ENCODE results near the gene FGF1.

The FGF1 gene

DNA sequence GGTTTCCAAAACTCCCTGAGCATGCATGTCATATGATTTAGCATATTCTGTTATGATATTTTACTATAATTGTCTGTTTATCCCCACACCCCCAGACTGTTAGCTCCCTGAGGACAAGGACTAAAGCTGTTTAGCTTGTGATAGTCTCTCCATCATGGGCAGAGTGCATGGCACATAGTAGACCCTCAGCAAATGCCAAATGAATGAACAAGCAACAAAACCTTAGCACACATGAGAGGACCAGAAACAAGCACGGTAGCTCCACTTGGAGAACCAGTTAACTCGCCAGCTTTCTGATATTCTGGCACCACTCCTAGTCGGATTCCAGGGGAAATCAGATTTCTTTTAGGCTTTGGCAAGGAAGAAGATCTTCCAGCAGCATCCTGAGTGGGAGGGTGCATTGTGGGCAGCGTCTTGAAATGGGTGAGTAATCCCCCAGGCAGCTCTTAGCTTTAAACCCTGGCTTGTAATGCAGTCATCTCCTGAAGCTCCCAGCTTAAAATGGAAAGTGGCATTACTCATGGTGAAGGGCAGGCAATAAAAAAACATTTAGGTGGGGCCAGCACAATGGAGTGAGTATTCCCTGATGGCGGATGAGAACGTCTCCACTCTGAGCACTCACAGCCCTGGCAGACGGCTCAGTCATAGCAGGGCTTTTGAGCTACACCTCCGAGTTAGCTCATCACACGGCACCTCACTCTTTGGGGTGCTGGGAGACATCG, 41.1 kb downstream of the FGF1 start:
- ATAC-seq: no peak
- no peak for DNase-seq
- H3K4me3 Mint-ChIP-seq: no peak overlapping the region
- no peak overlapping the region for H3K27ac Mint-ChIP-seq
- no peaks in the 10 kb centered on the region for H3K4me1 Mint-ChIP-seq
- H3K9me3 Mint-ChIP-seq: no peaks in the 10 kb centered on the region
- H3K27me3 Mint-ChIP-seq: peaks cover 15% of the 10 kb centered on the region

DNA sequence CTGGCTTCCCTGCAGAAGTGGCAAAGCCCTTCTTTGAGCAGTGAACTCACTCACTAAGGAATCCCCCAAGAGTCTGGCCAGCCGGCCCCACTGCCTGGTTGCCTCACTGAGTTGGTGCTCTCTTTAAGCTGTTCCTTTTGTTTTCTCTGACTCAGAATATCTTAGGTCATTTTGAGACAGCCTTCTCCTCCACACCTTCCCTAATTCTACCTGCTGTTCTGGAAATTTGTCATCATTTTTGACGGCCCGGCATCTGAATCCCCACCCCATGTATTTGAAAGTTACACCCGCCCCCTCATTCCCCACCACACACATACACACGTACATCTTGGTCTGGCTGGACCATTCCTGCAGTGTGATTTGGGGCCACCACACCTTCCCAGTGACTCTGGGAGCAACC, 41.8 kb downstream of the FGF1 start:
- no peak overlapping the region for H3K4me3 Mint-ChIP-seq
- H3K9me3 Mint-ChIP-seq: no peaks in the 10 kb centered on the region
- no peaks in the 10 kb centered on the region for H3K4me1 Mint-ChIP-seq
- no peak for ATAC-seq
- DNase-seq: no peak
- no peak overlapping the region for H3K27ac Mint-ChIP-seq
- H3K27me3 Mint-ChIP-seq: peaks cover 15% of the 10 kb centered on the region

DNA sequence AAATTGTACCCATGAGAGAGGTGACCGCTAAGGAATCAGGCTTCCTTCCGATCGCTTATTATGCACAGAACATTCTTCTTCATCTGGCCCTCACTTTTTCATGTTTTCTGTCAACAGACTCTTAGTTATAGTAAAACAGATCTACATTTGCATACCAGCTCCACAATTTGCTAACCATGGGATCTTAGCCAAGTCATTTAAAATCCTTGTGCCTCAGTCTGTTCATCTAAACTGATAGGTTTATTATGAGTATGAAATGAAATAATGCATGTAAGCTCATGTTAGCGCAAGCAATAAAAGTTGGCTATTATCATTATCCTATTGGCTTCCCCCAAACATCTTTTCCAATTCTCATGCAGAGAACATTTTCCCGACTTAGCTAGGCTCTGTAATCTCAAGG, 42.3 kb downstream of the FGF1 start:
- no peak overlapping the region for H3K4me3 Mint-ChIP-seq

DNA sequence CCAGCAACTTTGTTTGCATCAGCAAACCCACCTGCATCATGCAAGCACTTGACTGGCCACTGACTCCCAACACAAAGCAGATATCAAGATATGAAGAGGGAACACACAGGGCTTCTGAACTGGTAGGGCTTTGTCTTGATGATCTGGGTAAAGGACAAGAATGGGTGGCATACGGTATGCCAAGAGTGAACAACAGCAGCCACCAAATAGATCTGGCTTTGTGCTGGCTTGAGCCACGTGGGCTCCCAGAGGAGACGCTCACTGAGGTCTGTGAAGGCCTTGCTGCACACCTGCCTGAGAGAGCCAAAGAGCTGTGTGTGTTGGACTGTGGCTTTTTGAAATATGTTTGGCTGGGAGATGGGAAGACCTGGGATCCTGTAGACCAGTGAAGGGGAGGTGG, 43.5 kb downstream of the FGF1 start:
- DNase-seq (no peak), ATAC-seq (no peak)
- Mint-ChIP-seq H3K4me1 (no peaks in the 10 kb centered on the region), H3K4me3 (no peak overlapping the region), H3K27ac (no peak overlapping the region), H3K9me3 (no peaks in the 10 kb centered on the region), H3K27me3 (peaks cover 28% of the 10 kb centered on the region)

More for the DNA sequence above, 42.3 kb downstream of the FGF1 start:
- no peaks in the 10 kb centered on the region for H3K4me1 Mint-ChIP-seq
- no peak for DNase-seq
- H3K27ac Mint-ChIP-seq: no peak overlapping the region
- H3K9me3 Mint-ChIP-seq: no peaks in the 10 kb centered on the region
- ATAC-seq: no peak
- peaks cover 16% of the 10 kb centered on the region for H3K27me3 Mint-ChIP-seq

DNA sequence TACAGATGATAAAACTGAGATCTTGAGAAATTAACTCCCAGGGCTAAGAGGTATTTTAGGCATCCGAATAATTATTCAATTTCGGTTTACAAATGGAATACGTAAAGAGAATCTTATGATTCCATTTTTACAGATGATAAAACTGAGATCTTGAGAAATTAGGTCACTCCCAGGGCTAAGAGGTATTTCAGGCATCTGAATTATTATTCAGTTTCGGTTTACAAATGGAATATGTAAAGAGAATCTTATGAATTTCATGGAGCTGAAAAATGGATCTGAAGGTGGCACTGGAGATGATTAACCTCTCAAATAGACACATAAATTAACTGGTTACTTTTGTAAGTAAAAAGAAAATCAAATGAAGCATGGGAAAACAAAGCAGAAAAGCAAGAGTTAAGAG, 44.2 kb downstream of the FGF1 start:
- Mint-ChIP-seq H3K27ac (no peak overlapping the region), H3K9me3 (no peaks in the 10 kb centered on the region), H3K4me1 (no peaks in the 10 kb centered on the region), H3K4me3 (no peak overlapping the region), H3K27me3 (peaks cover 31% of the 10 kb centered on the region)
- no peak for ATAC-seq
- DNase-seq: no peak

DNA sequence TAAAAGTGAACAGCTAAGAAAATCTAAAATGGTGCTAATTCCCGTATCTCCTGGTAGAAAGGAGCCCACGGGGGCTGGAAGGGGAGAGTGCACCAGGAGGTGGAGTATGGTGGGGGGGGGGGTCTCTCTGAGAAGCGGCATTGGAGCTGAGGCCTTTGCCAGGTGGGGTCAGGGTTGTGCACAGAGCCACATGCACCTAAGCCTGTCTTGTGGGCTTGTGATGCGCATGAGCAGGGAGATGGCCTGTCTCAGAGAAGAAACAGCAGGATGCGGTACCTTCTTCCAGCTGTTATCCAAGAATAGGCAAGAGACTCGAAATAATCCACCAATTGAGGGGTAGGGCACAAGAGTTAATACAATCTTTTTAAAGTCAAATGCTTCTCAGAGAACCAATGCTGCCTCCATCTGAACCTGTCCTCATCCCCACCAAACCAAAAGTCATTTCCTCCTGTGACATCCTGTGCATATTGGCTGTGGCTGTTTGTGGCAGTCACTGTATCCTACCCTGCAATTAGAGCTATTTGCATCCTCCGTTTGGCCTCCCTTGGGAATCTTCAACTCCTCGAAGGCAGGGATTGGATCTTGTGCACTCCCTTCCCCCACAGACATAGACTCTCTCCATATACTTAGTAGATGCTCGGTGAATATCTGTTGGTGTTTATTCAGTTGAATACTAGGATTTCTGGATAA, 45.4 kb downstream of the FGF1 start:
- DNase-seq (no peak), ATAC-seq (no peak)
- Mint-ChIP-seq H3K4me1 (no peaks in the 10 kb centered on the region), H3K27ac (no peak overlapping the region), H3K9me3 (no peaks in the 10 kb centered on the region), H3K27me3 (peaks cover 37% of the 10 kb centered on the region), H3K4me3 (no peak overlapping the region)

DNA sequence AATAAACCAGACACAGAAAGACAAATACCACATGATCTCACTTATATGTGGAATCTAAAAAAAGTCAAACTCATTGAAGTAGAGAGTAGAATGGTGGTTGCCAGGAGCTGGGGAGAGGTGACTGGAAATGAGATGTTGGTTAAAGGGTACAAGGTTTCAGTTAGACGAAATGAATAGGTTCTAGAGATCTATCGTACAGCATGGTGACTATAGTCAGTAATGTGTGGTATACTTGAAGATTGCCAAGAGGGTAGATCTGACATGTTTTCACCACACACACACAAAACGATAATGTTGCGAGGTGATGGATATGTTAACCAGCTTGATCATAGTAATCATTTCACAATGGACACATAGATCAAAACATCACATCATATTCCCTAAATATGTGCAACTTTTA, 46.4 kb downstream of the FGF1 start:
- DNase-seq: no peak
- Mint-ChIP-seq H3K9me3 (no peaks in the 10 kb centered on the region), H3K4me3 (no peak overlapping the region), H3K27ac (no peak overlapping the region), H3K27me3 (peaks cover 33% of the 10 kb centered on the region), H3K4me1 (no peaks in the 10 kb centered on the region)
- ATAC-seq: no peak

DNA sequence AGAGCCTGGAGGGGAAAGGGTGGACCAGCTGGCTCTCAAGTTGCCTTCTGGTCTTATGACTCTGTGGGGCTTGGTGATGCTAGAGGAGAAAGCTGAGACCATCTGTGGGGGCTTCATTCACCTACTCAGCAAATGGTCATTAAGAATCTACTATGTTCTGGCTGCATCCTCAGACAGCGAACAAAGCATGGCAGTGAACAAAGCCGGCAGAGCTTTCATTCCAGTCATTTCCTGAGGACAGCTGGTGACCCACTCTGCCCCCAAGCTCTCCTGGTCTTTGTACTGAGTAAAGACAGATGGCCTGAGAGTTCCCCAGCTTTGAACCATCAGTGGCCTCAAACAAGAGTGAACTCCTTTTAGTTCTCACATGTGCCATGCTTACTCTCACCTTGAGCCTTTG, 48.0 kb downstream of the FGF1 start:
- peaks cover 29% of the 10 kb centered on the region for H3K27me3 Mint-ChIP-seq
- DNase-seq (no peak), ATAC-seq (no peak)
- H3K27ac Mint-ChIP-seq: no peak overlapping the region
- H3K4me3 Mint-ChIP-seq: no peak overlapping the region
- H3K9me3 Mint-ChIP-seq: no peaks in the 10 kb centered on the region
- H3K4me1 Mint-ChIP-seq: no peaks in the 10 kb centered on the region

DNA sequence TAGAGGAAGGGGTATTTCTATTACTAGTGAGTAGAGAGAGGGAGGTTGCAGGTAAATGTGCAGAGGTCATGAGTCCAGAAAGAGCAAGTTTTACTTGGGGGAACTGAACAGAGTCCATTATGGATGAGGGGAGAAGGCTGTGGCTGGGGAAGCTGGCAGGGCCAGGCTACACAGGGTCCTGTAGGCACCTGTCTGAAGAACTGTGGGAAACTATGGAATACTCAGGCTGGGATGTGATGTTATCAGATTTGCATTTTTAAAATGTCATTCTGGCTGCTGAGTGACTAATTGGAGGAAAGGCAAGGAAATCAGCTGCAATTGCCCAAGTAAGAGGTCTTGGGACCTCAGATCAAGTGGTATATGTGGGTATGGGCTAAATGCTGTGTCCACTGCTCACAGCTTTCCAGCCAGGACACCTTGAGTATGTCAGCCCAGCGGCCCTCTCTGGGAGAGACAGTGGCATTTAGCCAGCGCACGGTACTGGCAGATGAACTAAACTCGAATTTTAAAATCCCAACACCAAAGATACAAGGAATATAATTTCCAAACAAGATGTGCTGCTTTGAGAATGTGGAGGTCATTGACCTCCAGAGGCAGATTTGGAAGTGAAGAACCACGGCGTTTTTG, 49.1 kb downstream of the FGF1 start:
- DNase-seq: no peak
- Mint-ChIP-seq H3K27me3 (peaks cover 23% of the 10 kb centered on the region), H3K4me1 (no peaks in the 10 kb centered on the region), H3K9me3 (no peaks in the 10 kb centered on the region), H3K27ac (no peak overlapping the region), H3K4me3 (no peak overlapping the region)
- ATAC-seq: no peak

DNA sequence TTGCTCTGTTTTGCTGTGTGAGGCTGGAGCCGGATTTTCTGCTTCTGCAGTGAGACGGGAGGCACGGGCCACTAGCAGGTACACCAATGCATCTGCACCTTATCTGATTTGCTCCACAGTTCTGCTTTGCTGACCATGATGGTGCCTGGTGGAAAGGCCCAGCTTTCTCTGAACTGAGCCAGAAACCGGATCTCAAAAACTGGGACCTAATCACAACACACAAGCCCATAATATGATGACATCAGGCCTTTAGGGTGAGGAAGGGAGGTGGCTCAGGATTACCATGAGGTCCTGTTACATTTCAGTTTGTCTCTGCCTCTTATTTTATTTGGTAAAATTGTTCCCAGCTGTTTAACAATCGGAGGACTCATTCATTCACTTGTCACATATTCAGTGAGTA, 49.8 kb downstream of the FGF1 start:
- H3K27ac Mint-ChIP-seq: no peak overlapping the region
- H3K4me1 Mint-ChIP-seq: no peaks in the 10 kb centered on the region
- no peaks in the 10 kb centered on the region for H3K9me3 Mint-ChIP-seq
- DNase-seq: no peak
- H3K4me3 Mint-ChIP-seq: no peak overlapping the region
- peaks cover 23% of the 10 kb centered on the region for H3K27me3 Mint-ChIP-seq
- ATAC-seq: no peak

DNA sequence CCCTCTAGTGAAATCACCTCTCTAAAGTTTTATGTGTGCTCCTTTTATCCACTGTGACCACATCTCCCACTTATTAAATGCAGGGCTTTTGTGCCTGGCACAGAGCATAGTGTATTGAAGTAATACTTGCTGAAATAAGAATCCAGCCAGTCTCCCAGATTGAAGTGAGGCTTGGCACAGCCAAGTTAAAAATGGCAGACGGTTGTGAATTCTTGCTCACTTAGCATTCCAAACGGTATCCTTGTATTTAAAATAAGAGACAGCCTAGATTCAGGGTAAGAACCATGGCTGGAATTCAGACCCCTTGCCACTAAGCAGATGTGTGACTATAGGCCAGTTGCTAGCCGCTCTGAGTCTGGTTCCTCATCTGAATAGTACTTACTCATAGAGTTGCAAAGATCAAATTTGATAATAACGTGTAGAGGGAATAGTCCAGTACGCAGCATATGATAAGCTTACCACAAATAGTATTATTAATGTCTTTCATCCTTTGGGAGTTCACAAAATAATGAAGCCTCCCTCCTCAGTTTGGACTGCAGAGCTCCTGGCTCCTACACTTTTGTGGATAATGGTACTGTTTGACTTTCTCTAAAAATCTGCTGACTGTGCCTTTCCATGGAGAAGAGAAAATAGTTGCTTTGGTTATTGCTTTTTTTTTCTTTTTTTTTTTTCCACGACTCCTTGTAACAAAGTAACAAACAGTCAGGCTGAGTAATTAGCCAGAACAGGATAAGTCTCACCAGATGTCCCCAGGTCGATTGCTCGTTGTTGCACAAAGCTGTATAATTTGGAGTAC, 51.5 kb downstream of the FGF1 start:
- DNase-seq: no peak
- no peaks in the 10 kb centered on the region for H3K4me1 Mint-ChIP-seq
- no peak overlapping the region for H3K4me3 Mint-ChIP-seq
- no peaks in the 10 kb centered on the region for H3K9me3 Mint-ChIP-seq
- no peak overlapping the region for H3K27ac Mint-ChIP-seq
- no peak for ATAC-seq
- peaks cover 23% of the 10 kb centered on the region for H3K27me3 Mint-ChIP-seq

DNA sequence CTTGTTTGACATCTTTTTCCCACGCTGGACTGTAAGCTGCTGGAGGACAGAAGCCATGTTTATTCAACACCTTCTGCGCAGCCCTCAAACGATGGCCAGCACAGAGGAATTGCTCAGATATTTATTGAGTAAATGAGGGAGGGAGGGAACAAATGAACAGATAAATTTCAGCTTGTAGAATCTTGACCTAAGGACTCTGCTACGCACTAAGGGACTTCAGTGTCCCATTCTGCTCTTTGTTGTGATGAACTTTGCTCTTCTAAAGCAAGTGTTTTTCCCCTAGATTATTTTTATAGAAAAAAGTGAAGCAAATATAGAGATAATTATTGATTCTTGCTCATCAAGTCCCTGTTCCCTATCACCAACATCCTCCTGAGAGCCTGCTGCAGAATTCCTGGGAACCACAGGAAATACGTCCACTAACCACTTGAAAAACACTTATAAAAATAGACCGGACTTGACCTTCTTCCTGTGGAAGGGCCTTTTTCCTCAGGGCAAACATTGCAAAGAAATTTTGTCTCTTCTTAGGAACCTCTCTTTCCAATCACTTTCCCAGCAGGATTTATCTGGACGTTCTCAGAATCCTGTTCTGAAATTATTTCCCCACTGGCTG, 54.9 kb downstream of the FGF1 start:
- ATAC-seq (no peak), DNase-seq (no peak)
- H3K27ac Mint-ChIP-seq: no peak overlapping the region
- peaks cover 12% of the 10 kb centered on the region for H3K27me3 Mint-ChIP-seq
- H3K4me3 Mint-ChIP-seq: no peak overlapping the region
- H3K9me3 Mint-ChIP-seq: no peaks in the 10 kb centered on the region
- H3K4me1 Mint-ChIP-seq: no peaks in the 10 kb centered on the region

DNA sequence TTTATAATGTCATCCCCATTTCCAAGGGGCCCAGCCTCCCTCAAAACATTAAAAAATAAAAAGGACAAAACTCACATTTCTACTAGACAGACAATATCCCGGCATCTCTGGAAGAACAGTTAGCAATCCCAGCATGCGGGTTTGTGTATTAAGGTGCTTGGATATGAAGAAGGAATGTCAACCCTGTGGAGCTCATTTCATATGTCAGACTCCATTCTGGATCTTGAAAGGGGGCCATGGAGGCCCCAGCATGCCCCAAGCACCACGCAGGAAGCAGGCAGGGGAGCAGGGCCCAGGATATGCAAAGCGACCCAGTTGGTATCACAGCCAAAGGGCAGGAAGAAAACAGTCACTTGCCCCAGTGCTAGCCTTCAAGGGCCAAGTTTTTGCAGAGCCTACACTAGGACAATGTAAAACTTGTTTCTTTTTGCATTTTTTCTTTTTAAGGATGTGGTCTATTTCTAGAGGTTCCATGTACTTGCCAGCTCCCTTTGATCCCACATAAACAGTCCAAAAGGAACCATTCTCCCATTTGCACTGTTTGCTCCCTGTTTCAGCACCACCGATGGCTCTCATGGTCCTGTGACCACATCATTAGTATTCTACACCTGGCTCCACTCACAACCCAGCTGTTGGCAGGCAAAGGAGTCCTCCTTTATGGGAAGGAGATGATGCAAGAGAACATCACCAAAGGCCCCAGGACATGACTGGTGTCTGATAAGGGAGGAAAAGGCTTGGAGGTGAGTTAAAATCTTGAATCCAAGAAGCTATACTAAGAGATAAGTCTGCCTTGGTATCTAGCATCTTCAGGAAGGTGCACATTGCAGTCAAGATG, 58.3 kb downstream of the FGF1 start:
- Mint-ChIP-seq H3K27ac (peak overlapping the region in 1 of 2 donors; percentile 19), H3K4me1 (no peaks in the 10 kb centered on the region), H3K27me3 (peaks cover 23% of the 10 kb centered on the region), H3K9me3 (no peaks in the 10 kb centered on the region), H3K4me3 (no peak overlapping the region)
- no peak for DNase-seq
- ATAC-seq: no peak

DNA sequence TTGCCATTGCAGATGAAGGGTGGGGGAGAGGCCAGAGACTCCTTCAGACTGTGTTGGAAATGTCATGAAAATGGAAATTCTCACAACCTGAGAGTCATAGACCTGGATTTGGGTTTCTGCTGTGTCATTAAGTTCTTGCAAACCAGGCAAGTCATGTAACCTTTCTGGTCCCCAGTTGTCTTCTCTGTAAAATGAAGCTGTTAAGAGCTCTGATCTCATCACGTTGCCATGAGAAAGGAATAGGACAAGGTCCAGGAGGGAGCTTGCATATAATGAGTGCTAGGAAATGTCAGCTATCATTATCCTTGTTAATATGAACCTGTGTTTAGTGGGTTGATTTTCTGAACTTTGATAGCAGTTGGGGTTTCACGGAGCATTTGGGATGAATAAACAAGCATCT, 59.1 kb downstream of the FGF1 start:
- no peaks in the 10 kb centered on the region for H3K9me3 Mint-ChIP-seq
- H3K4me1 Mint-ChIP-seq: no peaks in the 10 kb centered on the region
- H3K4me3 Mint-ChIP-seq: no peak overlapping the region
- peaks cover 26% of the 10 kb centered on the region for H3K27me3 Mint-ChIP-seq
- ATAC-seq: no peak
- no peak for DNase-seq
- H3K27ac Mint-ChIP-seq: no peak overlapping the region

DNA sequence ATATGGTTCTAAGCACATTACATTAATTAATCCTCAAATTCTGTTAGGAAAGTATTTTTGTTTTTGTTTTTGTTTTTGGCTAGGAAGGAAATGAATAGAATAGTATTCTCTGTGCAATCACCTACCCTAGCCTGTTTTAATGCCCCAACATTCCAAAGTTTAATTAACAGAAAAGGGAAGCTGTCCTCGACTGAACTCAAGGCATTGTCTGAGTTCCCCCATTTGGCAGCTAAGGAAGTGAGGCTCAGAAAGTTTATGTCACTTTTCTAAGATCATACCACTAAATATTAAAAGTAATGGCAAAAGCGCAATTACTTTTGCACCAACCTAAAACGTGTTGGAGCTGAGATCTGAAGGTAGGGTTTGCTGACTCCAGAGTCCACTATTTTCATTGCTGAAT, 59.8 kb downstream of the FGF1 start:
- Mint-ChIP-seq H3K27ac (no peak overlapping the region), H3K4me3 (no peak overlapping the region), H3K27me3 (peaks cover 33% of the 10 kb centered on the region), H3K9me3 (no peaks in the 10 kb centered on the region), H3K4me1 (no peaks in the 10 kb centered on the region)
- ATAC-seq (no peak), DNase-seq (no peak)
